Measurements from ENCODE around the gene ICAM5. TPM values are rescaled to one million over a fixed set of nuclear protein-coding genes. Genes with fewer than 3 reads are reported as not detected.
A peak's percentile ranks its signal among the peaks of the same experiment; 100 is the strongest.

ICAM5 gene
- total RNA-seq, 1 experiment from 2014 or later, result 1.6 TPM

GRCh38 chr19:10292206-10292788, 2.5 kb downstream of the ICAM5 start:
- no peaks in the 10 kb centered on the region for H4K20me1 ChIP-seq (ENCODE audit: control insufficient read depth, insufficient read depth, insufficient read length)

More at GRCh38 chr19:10292206-10292788, 2.5 kb downstream of the ICAM5 start:
- TF ChIP-seq, protein P1, sequence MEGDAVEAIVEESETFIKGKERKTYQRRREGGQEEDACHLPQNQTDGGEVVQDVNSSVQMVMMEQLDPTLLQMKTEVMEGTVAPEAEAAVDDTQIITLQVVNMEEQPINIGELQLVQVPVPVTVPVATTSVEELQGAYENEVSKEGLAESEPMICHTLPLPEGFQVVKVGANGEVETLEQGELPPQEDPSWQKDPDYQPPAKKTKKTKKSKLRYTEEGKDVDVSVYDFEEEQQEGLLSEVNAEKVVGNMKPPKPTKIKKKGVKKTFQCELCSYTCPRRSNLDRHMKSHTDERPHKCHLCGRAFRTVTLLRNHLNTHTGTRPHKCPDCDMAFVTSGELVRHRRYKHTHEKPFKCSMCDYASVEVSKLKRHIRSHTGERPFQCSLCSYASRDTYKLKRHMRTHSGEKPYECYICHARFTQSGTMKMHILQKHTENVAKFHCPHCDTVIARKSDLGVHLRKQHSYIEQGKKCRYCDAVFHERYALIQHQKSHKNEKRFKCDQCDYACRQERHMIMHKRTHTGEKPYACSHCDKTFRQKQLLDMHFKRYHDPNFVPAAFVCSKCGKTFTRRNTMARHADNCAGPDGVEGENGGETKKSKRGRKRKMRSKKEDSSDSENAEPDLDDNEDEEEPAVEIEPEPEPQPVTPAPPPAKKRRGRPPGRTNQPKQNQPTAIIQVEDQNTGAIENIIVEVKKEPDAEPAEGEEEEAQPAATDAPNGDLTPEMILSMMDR (conservative IDR thresholded peaks at IDR 0.05), result no peak
- H2BK12ac ChIP-seq (ENCODE audit: insufficient read length, low read depth, low read length), result no peak overlapping the region
- no peak overlapping the region for H3K56ac ChIP-seq (ENCODE audit: insufficient read length, low read depth, low read length)
- H4K5ac ChIP-seq (ENCODE audit: insufficient read length, low read depth, low read length), result no peak overlapping the region
- no peak overlapping the region for H3K4ac ChIP-seq (ENCODE audit: low read depth, low read length)
- no peaks in the 10 kb centered on the region for H3K9me3 ChIP-seq (ENCODE audit: control insufficient read depth, low read depth, low read length)
- H2AK5ac ChIP-seq (ENCODE audit: insufficient read length, low read length), result no peak overlapping the region
- H2AFZ ChIP-seq (ENCODE audit: low read length), result no peak overlapping the region
- no peak overlapping the region for H3K23ac ChIP-seq (ENCODE audit: insufficient read length, low read depth, low read length)
- Mint-ChIP-seq H3K27ac (no peak overlapping the region; a peak in 1 of 7 replicates), H3K27me3 (ENCODE audit: low read depth) (peaks cover 99% of the 10 kb centered on the region), H3K4me1 (peaks cover 17 to 49% of the 10 kb centered on the region in 2 experiments), H3K36me3 (ENCODE audit: insufficient read depth in 1 of 3, low read depth in 3 of 3) (no peaks in the 10 kb centered on the region; a peak in 3 of 7 replicates), H3K4me3 (peak overlapping the region; percentile 51 to 92), H3K9me3 (peaks cover 0 to 5% of the 10 kb centered on the region in 2 experiments; a peak in 3 of 5 replicates)
- no peak overlapping the region for H2BK5ac ChIP-seq (ENCODE audit: insufficient read length, low read length)
- peaks cover 68% of the 10 kb centered on the region for H3K27me3 ChIP-seq (ENCODE audit: insufficient read depth, low read length)
- no peak overlapping the region for H3K9ac ChIP-seq (ENCODE audit: extremely low read depth, insufficient read length, low read length)
- peak; percentile 96 for DNase-seq
- peak overlapping the region; percentile 92 for H3K4me2 ChIP-seq (ENCODE audit: insufficient read depth, insufficient read length, low read length)
- H2BK15ac ChIP-seq (ENCODE audit: low read depth, low read length), result no peak overlapping the region
- H4K8ac ChIP-seq (replicated peaks; ENCODE audit: insufficient read length, low read depth, low read length), result no peak overlapping the region
- H3K4me1 ChIP-seq (ENCODE audit: insufficient read depth, low read length), result no peaks in the 10 kb centered on the region; the same call in 1 of the 2 replicates
- H2BK120ac ChIP-seq (ENCODE audit: low read depth, low read length, poor library complexity, severe bottlenecking), result no peak overlapping the region
- no CpG with 5 or more reads among the region's 45 CpGs for WGBS (ENCODE audit: extremely low coverage, insufficient read length, low lambda C conversion rate)
- no peaks in the 10 kb centered on the region for H3K79me2 ChIP-seq (ENCODE audit: insufficient read depth, low read length)
- no peak overlapping the region for H3K14ac ChIP-seq (ENCODE audit: insufficient read depth, low read length)
- no peak overlapping the region for H3T11ph ChIP-seq (ENCODE audit: low read length)
- H4K91ac ChIP-seq (ENCODE audit: insufficient read length, low read depth, low read length), result no peak overlapping the region
- no peak overlapping the region for H2BK20ac ChIP-seq (ENCODE audit: low read depth, low read length, poor library complexity, severe bottlenecking)
- peaks cover 44% of the 10 kb centered on the region for H3K23me2 ChIP-seq (ENCODE audit: insufficient read length, low read depth, low read length, poor library complexity, severe bottlenecking)
- no peak overlapping the region for H3K18ac ChIP-seq (ENCODE audit: insufficient read length, low read depth, low read length)
- H3K79me1 ChIP-seq (ENCODE audit: insufficient read depth, low read depth, low read length, poor library complexity, severe bottlenecking), result no peaks in the 10 kb centered on the region
- no peak overlapping the region for H3K27ac ChIP-seq (ENCODE audit: insufficient read length, low read depth, low read length)
